Adrenal gland (tissue), 12 donors: ENCODE measurements around the gene DNMT1. TPM values are rescaled to one million over a fixed set of nuclear protein-coding genes. Genes with fewer than 3 reads are reported as not detected.

ENCODE experiments used
- DNase-seq, 7 donors: peaks; one replicate each; pipeline ENCODE4 v3.0.0-alpha.2; 2019 to 2020
- H3K27ac ChIP-seq, 5 donors: fragments of 200-600 bp; sonication (generic) in 4 of 5; 1 replicate in 3 of 5; 2 replicates in 2 of 5; pipeline versions ENCODE4 v1.5.1 to v1.8.0; 2016 to 2020; ENCODE audit warnings: mild to moderate bottlenecking in 1 of 5
- H3K27me3 ChIP-seq: fragments of 200-600 bp; 2 replicates; pipeline ENCODE4 v1.8.0; 2021
- H3K36me3 ChIP-seq, 2 donors: fragments of 200-600 bp; replicated peaks in 1 of 2; 1 replicate in 1 of 2; 2 replicates in 1 of 2; pipeline versions ENCODE4 v1.5.1 to v1.8.0; 2018 to 2022
- H3K4me1 ChIP-seq, 2 donors: fragments of 200-600 bp; replicated peaks in 1 of 2; 1 replicate in 1 of 2; 2 replicates in 1 of 2; pipeline versions ENCODE4 v1.5.1 to v1.8.0; 2018 to 2021
- H3K4me3 ChIP-seq, 4 donors: fragments of 200-600 bp; sonication (generic) in 3 of 4; one replicate each; pipeline ENCODE4 v1.5.1; 2016 to 2018
- H3K9me3 ChIP-seq, 3 donors: fragments of 200-600 bp; sonication (generic) in 1 of 3; replicated peaks in 1 of 3; 1 replicate in 2 of 3; 2 replicates in 1 of 3; pipeline versions ENCODE4 v1.5.1 to v1.8.0; 2016 to 2021
- POLR2A ChIP-seq, 2 donors: fragments of 450-650 bp; IDR thresholded peaks; one replicate each; pipeline ENCODE4 v1.6.1; 2017; ENCODE audit warnings: antibody characterized with exemption in 2 of 2, mild to moderate bottlenecking in 2 of 2, moderate library complexity in 1 of 2
- WGBS, 4 donors: extraction: QIAGEN DNeasy Blood & Tissue Kit in 2 of 4; methylation state at CpG; one replicate each; pipeline versions ENCODE4 v1.1.5 to v1.1.7; 2013 to 2017; 5-methylcytosine and 5-hydroxymethylcytosine counted together
- intact Hi-C, 2 donors: fragments of 100-400 bp; cut with DNase I; formaldehyde crosslinking; loops; one replicate each; pipeline versions ENCODE4 v1.14.1 to v1.15.0; 2022 to 2023
- polyA plus RNA-seq, 3 donors: library from polyadenylated mRNA; stranded (reverse); fragments of 200-250 nt in 2 of 3; fragments of 350-450 nt in 1 of 3; fragmentation: Illumina TruSeq in 1 of 3; extraction: RNeasy Lipid Tissue Mini Kit (QIAGEN cat#74804) in 1 of 3; gene quantifications; one replicate each; pipeline ENCODE4 v1.2.3, GENCODE V29; 2013 to 2014
- total RNA-seq, 9 donors: library from RNA; depleted of rRNA in 4 of 9; stranded (reverse); fragments of >200 nt in 4 of 9; fragments of 120-200 nt in 1 of 9; fragmentation: NEBNext Ultra II Directional in 1 of 9; extraction: Animal tissue kit (Norgen Biotek cat#: 25700) in 1 of 9; gene quantifications; one replicate each; pipeline versions ENCODE4 v1.1.0 to v1.2.4, GENCODE V29; 2013 to 2023
- TF ChIP-seq, protein P1 (sequence below), 6 experiments: fragments of 450-650 bp in 4 of 6; fragments of 200-600 bp in 2 of 6; sonication (generic) in 1 of 6; IDR thresholded peaks; 1 replicate in 5 of 6; 2 replicates in 1 of 6; pipeline versions ENCODE4 v1.5.1 to v1.8.0; 2016 to 2021; ENCODE audit warnings: antibody characterized with exemption in 6 of 6, mild to moderate bottlenecking in 2 of 6, moderate library complexity in 1 of 6
- donor health status: healthy with polysubstance abuse.
- donor health status: Bipolar disorder and iron deficiency.
- donor health status: DM: yes; HTN: yes; CAD: no.
- donor health status: DM: no; HTN: no; CAD: no.
- donor health status: DM: no; HTN: no; CAD: no.
- donor health status: DM: yes; HTN: yes; CAD: no.

DNMT1 gene
- total and polyA plus RNA-seq, 12 donors = 23.6 to 49.7 (median 36.1) TPM

DNA sequence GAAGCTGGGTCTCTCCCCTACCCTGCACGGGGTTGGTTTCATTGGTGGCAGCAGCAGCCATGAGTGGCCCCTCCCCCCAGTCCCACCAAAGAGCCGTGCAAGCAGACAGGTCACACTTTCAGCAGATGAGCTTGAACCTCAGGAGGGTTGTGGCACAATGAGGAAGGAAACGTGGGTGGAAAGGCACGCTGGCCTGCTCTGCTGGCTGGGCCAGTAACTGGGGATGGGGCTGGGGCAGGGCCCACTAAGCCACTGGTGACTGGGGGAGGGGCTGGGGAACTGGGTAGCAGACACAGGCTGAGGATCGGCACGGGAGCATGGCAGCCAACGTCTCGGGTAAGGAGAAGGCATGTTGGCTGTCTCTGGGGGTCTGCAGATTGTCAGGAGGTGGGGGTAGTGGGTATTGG is 83.3 kb downstream of the DNMT1 start, which contains the start of gene P2RY11:
P2RY11 (plus strand) TSS at position 289 of the 407 bp plus-strand sequence; CDS start at position 318, 29 bp downstream.
- Histone ChIP-seq H3K27me3 (no peaks in the 10 kb centered on the region), H3K4me1 (peaks cover 8 to 10% of the 10 kb centered on the region in 2 donors), H3K4me3 (no peak within 1 kb of the TSS), H3K36me3 (peaks cover 0 to 68% of the 10 kb centered on the region in 2 donors), H3K27ac (peak within 1 kb of the TSS in 2 of 5 donors; percentile 21 to 42), H3K9me3 (no peaks in the 10 kb centered on the region)
- WGBS, 4 donors = 46 to 64% (median 59%) methylated on average over 4 to 8 of the region's 8 CpGs
- no peak for TF ChIP-seq POLR2A (IDR thresholded peaks at IDR 0.05)
- TF ChIP-seq, protein P1, sequence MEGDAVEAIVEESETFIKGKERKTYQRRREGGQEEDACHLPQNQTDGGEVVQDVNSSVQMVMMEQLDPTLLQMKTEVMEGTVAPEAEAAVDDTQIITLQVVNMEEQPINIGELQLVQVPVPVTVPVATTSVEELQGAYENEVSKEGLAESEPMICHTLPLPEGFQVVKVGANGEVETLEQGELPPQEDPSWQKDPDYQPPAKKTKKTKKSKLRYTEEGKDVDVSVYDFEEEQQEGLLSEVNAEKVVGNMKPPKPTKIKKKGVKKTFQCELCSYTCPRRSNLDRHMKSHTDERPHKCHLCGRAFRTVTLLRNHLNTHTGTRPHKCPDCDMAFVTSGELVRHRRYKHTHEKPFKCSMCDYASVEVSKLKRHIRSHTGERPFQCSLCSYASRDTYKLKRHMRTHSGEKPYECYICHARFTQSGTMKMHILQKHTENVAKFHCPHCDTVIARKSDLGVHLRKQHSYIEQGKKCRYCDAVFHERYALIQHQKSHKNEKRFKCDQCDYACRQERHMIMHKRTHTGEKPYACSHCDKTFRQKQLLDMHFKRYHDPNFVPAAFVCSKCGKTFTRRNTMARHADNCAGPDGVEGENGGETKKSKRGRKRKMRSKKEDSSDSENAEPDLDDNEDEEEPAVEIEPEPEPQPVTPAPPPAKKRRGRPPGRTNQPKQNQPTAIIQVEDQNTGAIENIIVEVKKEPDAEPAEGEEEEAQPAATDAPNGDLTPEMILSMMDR (IDR thresholded peaks at IDR 0.05) = no peak
- intact Hi-C loops = loop anchor here (10.0 kb wide), 2 partner anchors 133 to 177 kb away; partner anchors contain the start of gene OLFM2 (in 1 of the 2)
- DNase-seq = peak in 2 of 7 donors; percentile 39 to 50

DNA sequence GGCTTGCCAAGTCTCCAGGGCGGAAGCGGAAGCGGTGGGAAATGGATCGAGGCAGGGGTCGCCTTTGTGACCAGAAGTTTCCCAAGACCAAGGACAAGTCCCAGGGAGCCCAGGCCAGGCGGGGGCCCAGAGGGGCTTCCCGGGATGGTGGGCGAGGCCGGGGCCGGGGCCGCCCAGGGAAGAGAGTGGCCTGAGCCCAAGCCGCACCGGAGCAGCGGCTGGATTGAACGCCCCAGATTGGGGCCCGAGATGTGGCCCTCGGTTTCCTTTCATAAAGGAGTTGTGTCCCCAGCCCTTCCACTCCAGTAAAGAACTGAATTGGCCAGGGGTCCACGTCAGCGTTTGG is 83.8 kb downstream of the DNMT1 start:
- TF ChIP-seq, protein P1 (IDR thresholded peaks at IDR 0.05) = no peak
- no peak for TF ChIP-seq POLR2A (IDR thresholded peaks at IDR 0.05)
- Histone ChIP-seq H3K27ac (peak overlapping the region in 1 of 5 donors; percentile 42), H3K4me1 (peaks cover 8 to 10% of the 10 kb centered on the region in 2 donors), H3K4me3 (no peak overlapping the region), H3K36me3 (peaks cover 0 to 64% of the 10 kb centered on the region in 2 donors), H3K27me3 (no peaks in the 10 kb centered on the region), H3K9me3 (no peaks in the 10 kb centered on the region)
- intact Hi-C loops = loop anchor here (10.0 kb wide), 2 partner anchors 134 to 176 kb away; partner anchors contain the start of gene OLFM2 (in 1 of the 2)
- WGBS, 4 donors = 86 to 96% (median 90%) methylated on average over 5 to 19 of the region's 19 CpGs
- no peak for DNase-seq

DNA sequence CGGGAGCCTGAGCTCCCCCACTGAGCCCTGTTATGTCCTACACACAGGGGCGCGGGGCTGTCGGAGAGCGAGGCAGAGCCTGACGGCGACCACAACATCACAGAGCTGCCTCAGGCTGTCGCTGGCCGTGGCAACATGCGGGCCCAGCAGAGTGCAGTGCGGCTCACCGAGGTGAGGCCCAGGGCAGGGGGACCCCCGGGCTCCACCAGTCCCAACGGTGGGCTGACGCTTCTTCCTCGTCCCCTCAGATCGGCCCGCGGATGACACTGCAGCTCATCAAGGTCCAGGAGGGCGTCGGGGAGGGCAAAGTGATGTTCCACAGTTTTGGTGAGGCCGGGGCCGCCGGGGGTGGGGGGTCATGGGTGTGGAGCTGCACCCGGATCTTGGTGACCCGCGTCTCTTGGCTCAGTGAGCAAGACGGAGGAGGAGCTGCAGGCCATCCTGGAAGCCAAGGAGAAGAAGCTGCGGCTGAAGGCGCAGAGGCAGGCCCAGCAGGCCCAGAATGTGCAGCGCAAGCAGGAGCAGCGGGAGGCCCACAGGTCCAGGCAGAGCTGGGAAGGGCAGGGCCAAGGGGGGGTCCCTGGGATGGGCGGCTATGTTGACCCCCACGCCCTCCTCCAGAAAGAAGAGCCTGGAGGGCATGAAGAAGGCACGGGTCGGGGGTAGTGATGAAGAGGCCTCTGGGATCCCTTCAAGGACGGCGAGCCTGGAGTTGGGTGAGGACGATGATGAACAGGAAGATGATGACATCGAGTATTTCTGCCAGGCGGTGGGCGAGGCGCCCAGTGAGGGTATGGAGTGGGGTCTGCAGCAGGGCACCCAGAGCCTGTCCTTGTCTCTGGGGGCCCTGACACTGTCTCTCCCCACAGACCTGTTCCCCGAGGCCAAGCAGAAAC is 84.4 kb downstream of the DNMT1 start:
- 86 to 88% (median 87%) methylated on average over 28 to 44 of the region's 44 CpGs for WGBS, 4 donors
- Histone ChIP-seq H3K4me3 (no peak overlapping the region), H3K27ac (no peak overlapping the region), H3K4me1 (peaks cover 8 to 15% of the 10 kb centered on the region in 2 donors), H3K36me3 (peaks cover 0 to 57% of the 10 kb centered on the region in 2 donors), H3K27me3 (no peaks in the 10 kb centered on the region), H3K9me3 (no peaks in the 10 kb centered on the region)
- TF ChIP-seq, protein P1 (IDR thresholded peaks at IDR 0.05) = no peak
- no peak for DNase-seq
- intact Hi-C loops = loop anchor here (10.0 kb wide), 2 partner anchors 134 to 176 kb away; partner anchors contain the start of gene OLFM2 (in 1 of the 2)

DNA sequence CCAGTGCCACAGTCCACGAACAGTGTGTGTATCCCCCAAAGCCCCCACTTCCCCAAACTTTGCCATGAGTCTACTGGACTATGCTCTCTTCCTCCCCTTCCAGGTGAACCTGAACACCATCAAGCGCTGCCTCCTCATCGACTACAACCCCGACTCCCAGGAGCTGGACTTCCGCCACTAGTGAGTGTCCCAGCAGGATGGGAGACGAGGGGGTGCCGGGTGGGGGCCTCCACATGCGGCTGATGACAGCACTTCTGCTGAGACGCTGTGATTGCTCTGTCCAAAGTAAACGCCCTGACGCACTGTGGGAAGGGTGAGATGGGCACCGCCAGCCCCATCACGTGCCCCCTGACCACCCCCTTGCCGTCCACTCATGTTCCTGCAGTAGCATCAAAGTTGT is 85.2 kb downstream of the DNMT1 start:
- Histone ChIP-seq H3K4me3 (no peak overlapping the region), H3K27me3 (no peaks in the 10 kb centered on the region), H3K27ac (no peak overlapping the region), H3K4me1 (peaks cover 8 to 15% of the 10 kb centered on the region in 2 donors), H3K9me3 (no peaks in the 10 kb centered on the region), H3K36me3 (peaks cover 0 to 49% of the 10 kb centered on the region in 2 donors)
- TF ChIP-seq POLR2A (IDR thresholded peaks at IDR 0.05) = no peak
- TF ChIP-seq, protein P1 (IDR thresholded peaks at IDR 0.05) = no peak
- intact Hi-C loops = no loop called here
- WGBS, 4 donors = 84 to 92% (median 89%) methylated on average over 12 to 14 of the region's 14 CpGs
- DNase-seq = no peak
